ENCODE measurements around the gene FGF6. TPM values are rescaled to one million over a fixed set of nuclear protein-coding genes. Genes with fewer than 3 reads are reported as not detected.

FGF6 gene
- polyA plus RNA-seq, 1 experiment, result not detected

DNA sequence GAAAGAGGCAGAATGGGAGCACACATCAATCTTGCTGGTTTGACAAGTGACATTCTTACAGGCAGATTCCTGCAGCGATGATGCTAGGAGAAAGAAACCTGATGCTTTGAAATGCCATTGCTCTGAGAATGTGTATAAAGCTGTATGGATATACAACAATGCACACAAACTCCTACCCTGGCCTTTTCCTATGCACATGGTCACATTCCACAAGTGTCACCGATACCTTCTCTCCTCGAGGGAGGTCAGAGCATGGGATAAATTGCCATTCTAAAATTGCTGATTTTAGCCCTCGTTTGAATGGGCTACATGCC, 11.9 kb downstream of the FGF6 start:
- ChIA-PET POLR2A (no interaction called here), CTCF (no interaction called here)
- TF ChIP-seq, protein P1, sequence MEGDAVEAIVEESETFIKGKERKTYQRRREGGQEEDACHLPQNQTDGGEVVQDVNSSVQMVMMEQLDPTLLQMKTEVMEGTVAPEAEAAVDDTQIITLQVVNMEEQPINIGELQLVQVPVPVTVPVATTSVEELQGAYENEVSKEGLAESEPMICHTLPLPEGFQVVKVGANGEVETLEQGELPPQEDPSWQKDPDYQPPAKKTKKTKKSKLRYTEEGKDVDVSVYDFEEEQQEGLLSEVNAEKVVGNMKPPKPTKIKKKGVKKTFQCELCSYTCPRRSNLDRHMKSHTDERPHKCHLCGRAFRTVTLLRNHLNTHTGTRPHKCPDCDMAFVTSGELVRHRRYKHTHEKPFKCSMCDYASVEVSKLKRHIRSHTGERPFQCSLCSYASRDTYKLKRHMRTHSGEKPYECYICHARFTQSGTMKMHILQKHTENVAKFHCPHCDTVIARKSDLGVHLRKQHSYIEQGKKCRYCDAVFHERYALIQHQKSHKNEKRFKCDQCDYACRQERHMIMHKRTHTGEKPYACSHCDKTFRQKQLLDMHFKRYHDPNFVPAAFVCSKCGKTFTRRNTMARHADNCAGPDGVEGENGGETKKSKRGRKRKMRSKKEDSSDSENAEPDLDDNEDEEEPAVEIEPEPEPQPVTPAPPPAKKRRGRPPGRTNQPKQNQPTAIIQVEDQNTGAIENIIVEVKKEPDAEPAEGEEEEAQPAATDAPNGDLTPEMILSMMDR (IDR thresholded peaks at IDR 0.05; ENCODE audit: insufficient read depth, low read depth, low read length), result no peak
- no peak for DNase-seq (ENCODE audit: low read depth)
- no peaks in the 10 kb centered on the region for H3K36me3 ChIP-seq (ENCODE audit: control insufficient read depth, insufficient read depth, low read length)
- no peaks in the 10 kb centered on the region for H3K27me3 ChIP-seq (ENCODE audit: control insufficient read depth, insufficient read depth, low read length)
- H3K4me3 ChIP-seq (ENCODE audit: low read depth, low read length), result no peak overlapping the region

DNA sequence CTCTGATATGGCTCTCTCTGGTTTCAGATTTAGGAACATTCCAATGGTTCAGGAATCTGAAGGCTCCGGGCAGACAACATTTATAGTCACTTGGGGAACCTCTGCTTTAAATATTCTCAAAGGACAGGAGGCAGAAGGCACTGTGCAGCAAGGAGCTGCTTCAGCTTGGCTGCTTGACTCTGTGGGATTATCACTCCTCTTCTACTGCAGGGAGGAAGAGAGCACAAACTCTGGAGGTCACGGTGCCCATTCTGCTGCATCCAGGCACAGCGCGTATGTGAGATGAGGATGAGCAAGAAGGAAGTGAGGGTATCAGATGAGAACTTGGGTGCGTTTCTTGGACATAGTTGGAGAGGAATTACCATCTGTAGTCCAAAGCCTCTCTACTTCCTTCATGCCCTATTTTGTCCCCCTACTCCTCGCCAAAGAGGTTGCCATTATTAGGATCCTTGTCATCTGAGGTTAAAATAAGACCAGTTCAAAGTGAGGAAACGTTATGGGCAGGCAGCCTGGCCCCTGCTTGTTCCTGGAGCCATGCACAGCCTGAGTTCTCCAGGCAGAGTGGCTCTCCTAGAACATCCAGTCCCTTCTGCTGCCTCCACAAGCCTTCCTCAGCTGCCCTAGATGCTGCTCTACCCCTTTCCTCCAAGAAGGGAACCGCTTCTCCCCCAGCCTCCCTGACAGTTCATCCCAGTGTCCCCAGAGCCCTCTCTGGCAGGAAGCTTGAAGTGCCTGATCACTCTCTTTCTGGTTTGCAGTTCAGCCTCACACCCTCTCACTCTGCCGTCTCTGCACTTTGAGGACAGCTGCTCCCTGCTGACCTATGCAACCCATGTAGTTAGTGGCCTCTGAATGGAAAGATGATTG, 12.5 kb downstream of the FGF6 start:
- CTCF ChIA-PET, result interaction anchor here (1.1 kb wide), 1 partner anchor 36 kb away, joined by 3 read pairs; no protein-coding TSS in a partner anchor
- TF ChIP-seq, protein P1 (IDR thresholded peaks at IDR 0.05; ENCODE audit: insufficient read depth, low read depth, low read length), result no peak

DNA sequence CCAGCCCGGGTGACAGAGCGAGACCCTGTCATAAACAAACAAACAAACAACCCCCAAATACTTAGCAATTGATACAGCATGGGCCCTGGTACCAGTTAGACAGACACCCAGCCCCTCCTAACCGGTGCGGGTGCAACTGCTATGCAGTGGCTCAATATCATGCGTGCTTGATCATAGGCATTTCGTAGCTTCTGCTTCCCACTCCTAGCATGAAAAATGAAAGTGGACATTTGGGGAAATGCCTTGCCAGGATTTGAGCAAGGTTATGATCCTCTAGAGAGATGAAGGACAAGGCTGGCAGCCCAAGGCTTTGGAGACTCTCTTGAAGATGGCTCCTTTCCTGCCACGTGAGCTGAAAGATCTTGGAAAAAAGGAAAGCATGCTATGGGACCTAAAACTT, 13.7 kb downstream of the FGF6 start:
- ChIA-PET POLR2A (no interaction called here), CTCF (interaction anchor here (1.0 to 2.1 kb wide), 3 partner anchors 12 to 78 kb away, joined by 3 to 7 read pairs (median 3); no protein-coding TSS in a partner anchor)
- no peaks in the 10 kb centered on the region for H3K27me3 ChIP-seq (ENCODE audit: control insufficient read depth, insufficient read depth, low read length)
- no peak overlapping the region for H3K4me3 ChIP-seq (ENCODE audit: low read depth, low read length)
- DNase-seq (ENCODE audit: low read depth), result no peak
- TF ChIP-seq, protein P1 (IDR thresholded peaks at IDR 0.05; ENCODE audit: insufficient read depth, low read depth, low read length), result no peak
- no peaks in the 10 kb centered on the region for H3K36me3 ChIP-seq (ENCODE audit: control insufficient read depth, insufficient read depth, low read length)

More for the DNA sequence above, 12.5 kb downstream of the FGF6 start:
- no peak overlapping the region for H3K4me3 ChIP-seq (ENCODE audit: low read depth, low read length)
- H3K27me3 ChIP-seq (ENCODE audit: control insufficient read depth, insufficient read depth, low read length), result no peaks in the 10 kb centered on the region
- DNase-seq (ENCODE audit: low read depth), result no peak
- POLR2A ChIA-PET, result no interaction called here
- no peaks in the 10 kb centered on the region for H3K36me3 ChIP-seq (ENCODE audit: control insufficient read depth, insufficient read depth, low read length)

DNA sequence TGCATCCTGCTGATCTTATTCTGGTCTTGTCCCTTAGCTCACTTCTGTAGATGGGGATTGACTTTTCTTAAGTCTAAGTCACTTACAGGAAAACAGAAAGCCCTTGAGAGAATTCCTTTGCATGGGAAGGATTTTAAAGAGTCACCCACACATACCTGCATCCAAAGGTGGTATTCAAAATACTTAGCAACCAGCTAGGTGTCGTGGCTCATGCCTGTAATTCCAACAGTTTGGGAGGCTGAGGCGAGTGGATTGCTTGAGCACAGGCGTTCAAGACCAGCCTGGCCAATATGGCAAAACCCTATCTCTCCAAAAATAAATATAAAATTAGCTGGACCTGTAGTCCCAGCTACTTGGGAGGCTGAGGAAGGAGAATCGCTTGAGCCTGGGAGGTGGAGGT, 14.2 kb downstream of the FGF6 start:
- TF ChIP-seq, protein P1 (IDR thresholded peaks at IDR 0.05; ENCODE audit: insufficient read depth, low read depth, low read length), result no peak
- H3K4me3 ChIP-seq (ENCODE audit: low read depth, low read length), result no peak overlapping the region
- POLR2A ChIA-PET, result no interaction called here
- CTCF ChIA-PET, result interaction anchor here (1.0 to 2.1 kb wide), 4 partner anchors 10 to 78 kb away, joined by 3 to 7 read pairs (median 4); no protein-coding TSS in a partner anchor
- H3K27me3 ChIP-seq (ENCODE audit: control insufficient read depth, insufficient read depth, low read length), result no peaks in the 10 kb centered on the region
- H3K36me3 ChIP-seq (ENCODE audit: control insufficient read depth, insufficient read depth, low read length), result no peaks in the 10 kb centered on the region
- DNase-seq (ENCODE audit: low read depth), result no peak

DNA sequence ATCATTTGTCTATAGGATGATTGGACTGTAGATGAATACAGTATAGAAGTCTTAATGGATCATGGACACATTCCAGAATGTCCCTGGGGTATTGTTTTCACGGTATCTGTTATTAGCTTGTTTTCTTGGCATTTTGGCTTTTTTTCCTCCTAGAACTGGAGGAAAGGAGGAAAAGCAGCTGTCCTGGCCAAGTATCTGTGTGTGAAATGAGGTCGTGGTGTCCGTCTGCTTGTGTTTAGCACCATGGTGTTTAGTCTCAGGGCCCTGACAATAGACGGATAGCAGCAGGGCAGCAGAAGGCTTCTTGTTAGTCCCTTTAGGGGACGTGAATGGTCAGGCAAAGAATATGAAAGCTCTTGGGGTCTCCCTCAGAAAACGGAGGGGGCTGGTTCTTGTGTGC, 21.2 kb downstream of the FGF6 start:
- TF ChIP-seq, protein P1 (IDR thresholded peaks at IDR 0.05; ENCODE audit: insufficient read depth, low read depth, low read length), result no peak
- no peak for DNase-seq (ENCODE audit: low read depth)
- H3K36me3 ChIP-seq (ENCODE audit: control insufficient read depth, insufficient read depth, low read length), result no peaks in the 10 kb centered on the region
- ChIA-PET CTCF (no interaction called here), POLR2A (no interaction called here)
- H3K4me3 ChIP-seq (ENCODE audit: low read depth, low read length), result no peak overlapping the region
- no peaks in the 10 kb centered on the region for H3K27me3 ChIP-seq (ENCODE audit: control insufficient read depth, insufficient read depth, low read length)
